C4-2B (cell line): ENCODE measurements around the gene PIGU.

Source experiments
- CTCF ChIP-seq: fragments of 450-650 bp; conservative IDR thresholded peaks from 2 replicates; pipeline ENCODE4 v1.5.1; 2017; ENCODE audit warnings: mild to moderate bottlenecking
- ZFX ChIP-seq: fragments of 450-650 bp; IDR thresholded peaks from 2 replicates; pipeline ENCODE4 v1.6.1; 2017

GRCh38 chr20:34638532-34638931 is 38.4 kb downstream of the PIGU start:
- TF ChIP-seq CTCF (no peak), ZFX (no peak)
